Liver (tissue), 3 donors: ENCODE results near the gene SUN2.

ENCODE experiments used
- ATF3 ChIP-seq: IDR thresholded peaks from 2 replicates; pipeline ENCODE4 v1.6.1; 2016; ENCODE audit warnings: antibody characterized with exemption
- CTCF ChIP-seq: fragments of 150-350 bp; IDR thresholded peaks from 2 replicates; pipeline ENCODE4 v1.5.1; 2017; ENCODE audit warnings: improper control_type of control experiment, low read depth, low read length; ENCODE audit not compliant: missing input control
- EGR1 ChIP-seq, 2 donors: IDR thresholded peaks; 2 replicates each; pipeline ENCODE4 v1.6.1; 2016 to 2018; ENCODE audit warnings: antibody characterized with exemption in 2 of 2, low read depth in 2 of 2
- GABPA ChIP-seq, 2 donors: IDR thresholded peaks in 1 of 2; conservative IDR thresholded peaks in 1 of 2; 2 replicates each; pipeline ENCODE4 v1.6.1; 2016; ENCODE audit warnings: antibody characterized with exemption in 2 of 2, mild to moderate bottlenecking in 1 of 2, moderate library complexity in 1 of 2
- HNF4A ChIP-seq, 2 donors: conservative IDR thresholded peaks; 2 replicates each; pipeline ENCODE4 v1.6.1; 2016; ENCODE audit warnings: antibody characterized with exemption in 2 of 2, mild to moderate bottlenecking in 2 of 2
- MAX ChIP-seq: IDR thresholded peaks from 2 replicates; pipeline ENCODE4 v1.6.1; 2016; ENCODE audit warnings: antibody characterized with exemption
- RAD21 ChIP-seq, 2 donors: IDR thresholded peaks; 2 replicates each; pipeline ENCODE4 v1.6.1; 2016; ENCODE audit warnings: antibody characterized with exemption in 2 of 2, mild to moderate bottlenecking in 2 of 2
- SP1 ChIP-seq: IDR thresholded peaks from 2 replicates; pipeline ENCODE4 v1.6.1; 2018; ENCODE audit warnings: antibody characterized with exemption, mild to moderate bottlenecking
- TAF1 ChIP-seq: conservative IDR thresholded peaks from 2 replicates; pipeline ENCODE4 v1.6.1; 2016; ENCODE audit warnings: antibody characterized with exemption, mild to moderate bottlenecking
- YY1 ChIP-seq: IDR thresholded peaks from 2 replicates; pipeline ENCODE4 v1.6.1; 2016; ENCODE audit warnings: antibody characterized with exemption, mild to moderate bottlenecking
- TF ChIP-seq, protein P1 (sequence below): IDR thresholded peaks from 2 replicates; pipeline ENCODE4 v1.6.1; 2016; ENCODE audit warnings: antibody characterized with exemption, mild to moderate bottlenecking
- donor health status: healthy.
- donor health status: healthy.

- TF ChIP-seq CTCF (no peak), TAF1 (no peak), MAX (no peak), YY1 (no peak), GABPA (IDR thresholded peaks at IDR 0.05 in 1 of 2, conservative IDR thresholded peaks at IDR 0.05 in 1 of 2) (no peak), SP1 (no peak), EGR1 (IDR thresholded peaks at IDR 0.05; ENCODE audit: low read depth in 2 of 2) (no peak), ATF3 (no peak), RAD21 (IDR thresholded peaks at IDR 0.05) (no peak), HNF4A (conservative IDR thresholded peaks at IDR 0.05) (no peak)
- TF ChIP-seq, protein P1, sequence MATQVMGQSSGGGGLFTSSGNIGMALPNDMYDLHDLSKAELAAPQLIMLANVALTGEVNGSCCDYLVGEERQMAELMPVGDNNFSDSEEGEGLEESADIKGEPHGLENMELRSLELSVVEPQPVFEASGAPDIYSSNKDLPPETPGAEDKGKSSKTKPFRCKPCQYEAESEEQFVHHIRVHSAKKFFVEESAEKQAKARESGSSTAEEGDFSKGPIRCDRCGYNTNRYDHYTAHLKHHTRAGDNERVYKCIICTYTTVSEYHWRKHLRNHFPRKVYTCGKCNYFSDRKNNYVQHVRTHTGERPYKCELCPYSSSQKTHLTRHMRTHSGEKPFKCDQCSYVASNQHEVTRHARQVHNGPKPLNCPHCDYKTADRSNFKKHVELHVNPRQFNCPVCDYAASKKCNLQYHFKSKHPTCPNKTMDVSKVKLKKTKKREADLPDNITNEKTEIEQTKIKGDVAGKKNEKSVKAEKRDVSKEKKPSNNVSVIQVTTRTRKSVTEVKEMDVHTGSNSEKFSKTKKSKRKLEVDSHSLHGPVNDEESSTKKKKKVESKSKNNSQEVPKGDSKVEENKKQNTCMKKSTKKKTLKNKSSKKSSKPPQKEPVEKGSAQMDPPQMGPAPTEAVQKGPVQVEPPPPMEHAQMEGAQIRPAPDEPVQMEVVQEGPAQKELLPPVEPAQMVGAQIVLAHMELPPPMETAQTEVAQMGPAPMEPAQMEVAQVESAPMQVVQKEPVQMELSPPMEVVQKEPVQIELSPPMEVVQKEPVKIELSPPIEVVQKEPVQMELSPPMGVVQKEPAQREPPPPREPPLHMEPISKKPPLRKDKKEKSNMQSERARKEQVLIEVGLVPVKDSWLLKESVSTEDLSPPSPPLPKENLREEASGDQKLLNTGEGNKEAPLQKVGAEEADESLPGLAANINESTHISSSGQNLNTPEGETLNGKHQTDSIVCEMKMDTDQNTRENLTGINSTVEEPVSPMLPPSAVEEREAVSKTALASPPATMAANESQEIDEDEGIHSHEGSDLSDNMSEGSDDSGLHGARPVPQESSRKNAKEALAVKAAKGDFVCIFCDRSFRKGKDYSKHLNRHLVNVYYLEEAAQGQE: no peak
These were observed 25.2 kb upstream of the SUN2 start for GRCh38 chr22:38781033-38781432.
